Smooth muscle cell (in vitro differentiated cells): ENCODE results near the gene PGAP3. TPM values are rescaled to one million over a fixed set of nuclear protein-coding genes. Genes with fewer than 3 reads are reported as not detected.

Source experiments
- DNase-seq: peaks from one replicate; lab custom pipeline; 2025; ENCODE audit not compliant: unreplicated experiment; lab: John Stamatoyannopoulos, UW
- H2AFZ ChIP-seq: fragments of 200-600 bp; sonication (generic); 2 replicates; pipeline ENCODE4 v1.6.0; 2016; ENCODE audit warnings: antibody characterized with exemption, low read depth, mild to moderate bottlenecking
- H3F3A ChIP-seq: fragments of 200-600 bp; sonication (generic); 2 replicates; pipeline ENCODE4 v1.6.0; 2017; ENCODE audit warnings: antibody characterized with exemption, low read depth
- H3K27ac ChIP-seq: fragments of 200-600 bp; sonication (generic); 2 replicates; pipeline ENCODE4 v1.5.1; 2016; ENCODE audit warnings: low read depth, mild to moderate bottlenecking
- H3K27me3 ChIP-seq: fragments of 200-600 bp; sonication (generic); 2 replicates; pipeline ENCODE4 v1.6.1; 2016; ENCODE audit warnings: low read depth, mild to moderate bottlenecking
- H3K36me3 ChIP-seq: fragments of 200-600 bp; sonication (generic); 2 replicates; pipeline ENCODE4 v1.5.1; 2016; ENCODE audit warnings: low read depth
- H3K4me1 ChIP-seq: fragments of 200-600 bp; sonication (generic); 2 replicates; pipeline ENCODE4 v1.5.1; 2016; ENCODE audit warnings: low read depth
- H3K4me2 ChIP-seq: fragments of 200-600 bp; sonication (generic); 2 replicates; pipeline ENCODE4 v1.6.0; 2016; ENCODE audit warnings: mild to moderate bottlenecking
- H3K4me3 ChIP-seq: fragments of 200-600 bp; sonication (generic); 2 replicates; pipeline ENCODE4 v1.5.1; 2016; ENCODE audit warnings: mild to moderate bottlenecking
- H3K79me2 ChIP-seq: fragments of 200-600 bp; sonication (generic); 2 replicates; pipeline ENCODE4 v1.6.0; 2016; ENCODE audit warnings: low read depth, mild to moderate bottlenecking
- H3K9ac ChIP-seq: fragments of 200-600 bp; sonication (generic); 2 replicates; pipeline ENCODE4 v1.6.0; 2016; ENCODE audit warnings: low read depth
- H3K9me3 ChIP-seq: fragments of 200-600 bp; sonication (generic); replicated peaks from 2 replicates; pipeline ENCODE4 v1.5.1; 2016; ENCODE audit warnings: low read depth
- H4K20me1 ChIP-seq: fragments of 200-600 bp; sonication (generic); 2 replicates; pipeline ENCODE4 v1.6.0; 2016; ENCODE audit warnings: low read depth
- CTCF ChIP-seq: fragments of 200-600 bp; sonication (generic); IDR thresholded peaks from 2 replicates; pipeline ENCODE4 v1.5.1; 2017; ENCODE audit warnings: borderline replicate concordance, mild to moderate bottlenecking, antibody characterized with exemption; ENCODE audit not compliant: insufficient read depth, poor library complexity, severe bottlenecking
- WGBS: methylation state at CpG from one replicate; pipeline ENCODE4 v1.1.7; 2016; ENCODE audit warnings: low lambda C conversion rate; 5-methylcytosine and 5-hydroxymethylcytosine counted together
- polyA plus RNA-seq: library from polyadenylated mRNA; unstranded; fragments of >200 nt; fragmentation: Nextera tagmentation; extraction: Ambion mirVana; gene quantifications from 2 replicates; pipeline ENCODE4 v1.2.1, GENCODE V29; 2016
- total RNA-seq: library from RNA; depleted of rRNA; stranded (reverse); fragments of >200 nt; gene quantifications from 2 replicates; pipeline ENCODE4 v1.2.3, GENCODE V29; 2014

The PGAP3 gene
- total and polyA plus RNA-seq, 2 experiments from 2014 or later, result 19.1 to 19.4 TPM

GRCh38 chr17:39697961-39698360 lies 10.1 kb upstream of the PGAP3 start:
- H3K27ac ChIP-seq, result no peak overlapping the region
- no peaks in the 10 kb centered on the region for H3F3A ChIP-seq
- peaks cover 33% of the 10 kb centered on the region for H3K4me1 ChIP-seq
- no peak overlapping the region for H3K4me2 ChIP-seq
- DNase-seq, result no peak
- 98% methylated on average over 5 of the region's 5 CpGs for WGBS
- peaks cover 21% of the 10 kb centered on the region for H4K20me1 ChIP-seq
- peaks cover 28% of the 10 kb centered on the region for H3K79me2 ChIP-seq
- H3K4me3 ChIP-seq, result no peak overlapping the region
- no peak overlapping the region for H2AFZ ChIP-seq
- H3K36me3 ChIP-seq, result no peaks in the 10 kb centered on the region
- TF ChIP-seq CTCF, result no peak
- no peak overlapping the region for H3K9ac ChIP-seq
- no peaks in the 10 kb centered on the region for H3K27me3 ChIP-seq
- H3K9me3 ChIP-seq, result no peaks in the 10 kb centered on the region

- WGBS, result 87% methylated on average over 6 of the region's 6 CpGs
- no peak for DNase-seq
- Histone ChIP-seq H3K9ac (no peak overlapping the region), H3K27me3 (no peaks in the 10 kb centered on the region), H3F3A (no peaks in the 10 kb centered on the region), H3K4me2 (no peak overlapping the region), H3K79me2 (peaks cover 17% of the 10 kb centered on the region), H2AFZ (no peak overlapping the region), H3K27ac (no peak overlapping the region), H4K20me1 (peaks cover 9% of the 10 kb centered on the region), H3K4me3 (no peak overlapping the region), H3K9me3 (no peaks in the 10 kb centered on the region), H3K36me3 (no peaks in the 10 kb centered on the region), H3K4me1 (peaks cover 25% of the 10 kb centered on the region)
- no peak for TF ChIP-seq CTCF
Observed at GRCh38 chr17:39696731-39697130, 8.9 kb upstream of the PGAP3 start.

GRCh38 chr17:39695089-39695474 lies 7.2 kb upstream of the PGAP3 start:
- DNase-seq, result no peak
- Histone ChIP-seq H3K9me3 (no peaks in the 10 kb centered on the region), H3K27me3 (no peaks in the 10 kb centered on the region), H3K79me2 (peaks cover 3% of the 10 kb centered on the region), H2AFZ (no peak overlapping the region), H3K4me1 (peaks cover 18% of the 10 kb centered on the region), H3F3A (no peaks in the 10 kb centered on the region), H3K4me3 (no peak overlapping the region), H3K4me2 (no peak overlapping the region), H3K36me3 (no peaks in the 10 kb centered on the region), H3K9ac (no peak overlapping the region), H3K27ac (no peak overlapping the region), H4K20me1 (no peaks in the 10 kb centered on the region)
- 69% methylated on average over 2 of the region's 2 CpGs for whole genome bisulfite sequencing
- no peak for TF ChIP-seq CTCF

- H2AFZ ChIP-seq, result no peak overlapping the region
- DNase-seq, result no peak
- peaks cover 18% of the 10 kb centered on the region for H3K4me1 ChIP-seq
- no peaks in the 10 kb centered on the region for H3K27me3 ChIP-seq
- H3K79me2 ChIP-seq, result no peaks in the 10 kb centered on the region
- no peak overlapping the region for H3K4me3 ChIP-seq
- H4K20me1 ChIP-seq, result no peaks in the 10 kb centered on the region
- H3K9ac ChIP-seq, result no peak overlapping the region
- H3K27ac ChIP-seq, result no peak overlapping the region
- H3K36me3 ChIP-seq, result no peaks in the 10 kb centered on the region
- WGBS, result 92% methylated on average over 5 of the region's 5 CpGs
- no peak overlapping the region for H3K4me2 ChIP-seq
- H3K9me3 ChIP-seq, result no peaks in the 10 kb centered on the region
- TF ChIP-seq CTCF, result no peak
- no peaks in the 10 kb centered on the region for H3F3A ChIP-seq
Observed at GRCh38 chr17:39694593-39694992, 6.7 kb upstream of the PGAP3 start.
